Esophagus muscularis mucosa (tissue), 4 donors: ENCODE results near the gene HOXD1. TPM values are rescaled to one million over a fixed set of nuclear protein-coding genes. Genes with fewer than 3 reads are reported as not detected.
A peak's percentile ranks its signal among the peaks of the same experiment; 100 is the strongest.

Experiments used
- DNase-seq: peaks from one replicate; pipeline ENCODE4 v3.0.0-alpha.2; 2017; ENCODE audit errors: extremely low spot score
- H3K27ac ChIP-seq, 4 donors: fragments of 200-600 bp; sonication (generic); replicated peaks in 1 of 4; 1 replicate in 3 of 4; 2 replicates in 1 of 4; pipeline ENCODE4 v1.5.1; 2016 to 2019; ENCODE audit warnings: mild to moderate bottlenecking in 1 of 4
- H3K27me3 ChIP-seq, 4 donors: fragments of 200-600 bp; sonication (generic); one replicate each; pipeline versions ENCODE4 v1.5.1 to v1.6.0; 2016 to 2019
- H3K36me3 ChIP-seq, 4 donors: fragments of 200-600 bp; sonication (generic); one replicate each; pipeline ENCODE4 v1.5.1; 2016 to 2019
- H3K4me1 ChIP-seq, 4 donors: fragments of 200-600 bp; sonication (generic); one replicate each; pipeline ENCODE4 v1.5.1; 2016 to 2019
- H3K4me3 ChIP-seq, 4 donors: fragments of 200-600 bp; sonication (generic); 1 replicate in 2 of 4; 2 replicates in 2 of 4; pipeline ENCODE4 v1.5.1; 2016 to 2019; ENCODE audit warnings: mild to moderate bottlenecking in 4 of 4, moderate library complexity in 1 of 4
- H3K9me3 ChIP-seq, 4 donors: fragments of 200-600 bp; sonication (generic); 1 replicate in 3 of 4; 2 replicates in 1 of 4; pipeline ENCODE4 v1.5.1; 2016 to 2019
- CTCF ChIP-seq, 3 experiments: fragments of 200-600 bp in 2 of 3; fragments of 450-650 bp in 1 of 3; sonication (generic) in 2 of 3; IDR thresholded peaks; one replicate each; pipeline ENCODE4 v1.5.1; 2017 to 2019; ENCODE audit warnings: antibody characterized with exemption in 3 of 3, mild to moderate bottlenecking in 2 of 3, moderate library complexity in 1 of 3
- EP300 ChIP-seq: sonication (generic); formaldehyde crosslinking; IDR thresholded peaks from one replicate; pipeline ENCODE4 v1.6.1; 2017; ENCODE audit warnings: antibody characterized with exemption
- POLR2A ChIP-seq: fragments of 450-650 bp; IDR thresholded peaks from one replicate; pipeline ENCODE4 v1.6.1; 2017; ENCODE audit warnings: antibody characterized with exemption, moderate library complexity, mild to moderate bottlenecking, low read depth
- POLR2AphosphoS5 ChIP-seq, 2 donors: sonication (generic); formaldehyde crosslinking; IDR thresholded peaks; one replicate each; pipeline ENCODE4 v1.6.1; 2017; ENCODE audit warnings: antibody characterized with exemption in 2 of 2
- WGBS: methylation state at CpG from one replicate; pipeline ENCODE4 v1.1.5; 2018; 5-methylcytosine and 5-hydroxymethylcytosine counted together
- intact Hi-C: fragments of 100-400 bp; cut with DNase I; formaldehyde crosslinking; loops from one replicate; pipeline ENCODE4 v1.15.1; 2023
- total RNA-seq, 4 donors: library from RNA; depleted of rRNA; stranded (reverse); fragments of >200 nt; gene quantifications; one replicate each; pipeline versions ENCODE4 v1.1.0 to v1.2.1, GENCODE V29; 2016

The HOXD1 gene
- total RNA-seq, 4 donors from 2014 or later = 0.19 to 0.34 TPM; not detected in 2

- Histone ChIP-seq H3K4me1 (peaks cover 18 to 33% (median 27%) of the 10 kb centered on the region in 4 donors), H3K27ac (peak overlapping the region; percentile 35 to 48 (median 44)), H3K4me3 (peak overlapping the region; percentile 58 to 67 (median 65)), H3K27me3 (peaks cover 10 to 97% (median 44%) of the 10 kb centered on the region in 4 donors), H3K9me3 (no peaks in the 10 kb centered on the region), H3K36me3 (no peaks in the 10 kb centered on the region)
- TF ChIP-seq POLR2A (no peak), POLR2AphosphoS5 (IDR thresholded peaks at IDR 0.05) (no peak), EP300 (no peak), CTCF (IDR thresholded peaks at IDR 0.05) (no peak)
- DNase-seq = no peak
- intact Hi-C loops = no loop called here
- WGBS = 1% methylated on average over 30 of the region's 98 CpGs
Observed at GRCh38 chr2:176188774-176189680, 559 bp downstream of the HOXD1 start.

GRCh38 chr2:176189681-176190641, 1.5 kb downstream of the HOXD1 start:
- Histone ChIP-seq H3K36me3 (no peaks in the 10 kb centered on the region), H3K27ac (no peak overlapping the region), H3K4me1 (peaks cover 18 to 33% (median 27%) of the 10 kb centered on the region in 4 donors), H3K27me3 (peaks cover 10 to 97% (median 44%) of the 10 kb centered on the region in 4 donors), H3K9me3 (no peaks in the 10 kb centered on the region), H3K4me3 (peak overlapping the region; percentile 58 to 67 (median 65))
- intact Hi-C loops = no loop called here
- TF ChIP-seq POLR2A = no peak
- no peak for TF ChIP-seq CTCF (IDR thresholded peaks at IDR 0.05)
- TF ChIP-seq POLR2AphosphoS5 (IDR thresholded peaks at IDR 0.05) = no peak
- no peak for TF ChIP-seq EP300
- 20% methylated on average over 28 of the region's 28 CpGs for WGBS
- no peak for DNase-seq

GRCh38 chr2:176192351-176192750, 3.9 kb downstream of the HOXD1 start:
- H3K36me3 ChIP-seq = no peaks in the 10 kb centered on the region
- 29% methylated on average over 1 of the region's 1 CpG for WGBS
- peaks cover 10 to 92% (median 42%) of the 10 kb centered on the region in 4 donors for H3K27me3 ChIP-seq
- TF ChIP-seq POLR2AphosphoS5 (IDR thresholded peaks at IDR 0.05) (no peak), EP300 (no peak), POLR2A (no peak), CTCF (IDR thresholded peaks at IDR 0.05) (no peak)
- H3K9me3 ChIP-seq = no peaks in the 10 kb centered on the region
- no peak for DNase-seq
- no peak overlapping the region for H3K27ac ChIP-seq
- H3K4me3 ChIP-seq = no peak overlapping the region
- H3K4me1 ChIP-seq = peaks cover 18 to 28% (median 26%) of the 10 kb centered on the region in 4 donors
- intact Hi-C loops = no loop called here

GRCh38 chr2:176193048-176193447, 4.6 kb downstream of the HOXD1 start:
- no peak for DNase-seq
- Histone ChIP-seq H3K9me3 (no peaks in the 10 kb centered on the region), H3K4me3 (no peak overlapping the region), H3K27me3 (peaks cover 10 to 92% (median 38%) of the 10 kb centered on the region in 4 donors), H3K27ac (no peak overlapping the region), H3K36me3 (no peaks in the 10 kb centered on the region), H3K4me1 (peaks cover 15 to 21% (median 19%) of the 10 kb centered on the region in 4 donors)
- TF ChIP-seq POLR2AphosphoS5 (IDR thresholded peaks at IDR 0.05) (no peak), EP300 (no peak), CTCF (IDR thresholded peaks at IDR 0.05) (no peak), POLR2A (no peak)
- 17% methylated on average over 1 of the region's 1 CpG for WGBS
- intact Hi-C loops = no loop called here
